KMS-11 (cell line): ENCODE measurements around the gene PCDHB13.

ENCODE experiments used
- H2AFZ ChIP-seq: fragments of 200-600 bp; sonication (generic); 2 replicates; pipeline ENCODE4 v1.6.1; 2016; ENCODE audit warnings: antibody characterized with exemption, mixed run types, low read depth
- H3K27ac ChIP-seq: fragments of 200-600 bp; sonication (generic); 2 replicates; pipeline ENCODE4 v1.6.1; 2016; ENCODE audit warnings: mild to moderate bottlenecking, mixed run types
- H3K27me3 ChIP-seq: fragments of 200-600 bp; sonication (generic); 2 replicates; pipeline ENCODE4 v1.6.1; 2017; ENCODE audit warnings: mild to moderate bottlenecking, low read depth, mixed run types, moderate library complexity; ENCODE audit not compliant: insufficient read depth
- H3K36me3 ChIP-seq: fragments of 200-600 bp; sonication (generic); 2 replicates; pipeline ENCODE4 v1.6.1; 2017; ENCODE audit warnings: mild to moderate bottlenecking, mixed run types; ENCODE audit not compliant: insufficient read depth
- H3K4me1 ChIP-seq: fragments of 200-600 bp; sonication (generic); 2 replicates; pipeline ENCODE4 v1.6.1; 2016; ENCODE audit warnings: mild to moderate bottlenecking, low read depth, mixed run types; ENCODE audit not compliant: poor library complexity, severe bottlenecking
- H3K4me2 ChIP-seq: fragments of 200-600 bp; sonication (generic); 2 replicates; pipeline ENCODE4 v1.7.0; 2016; ENCODE audit warnings: mild to moderate bottlenecking, mixed run types
- H3K4me3 ChIP-seq: fragments of 200-600 bp; sonication (generic); IDR thresholded peaks from 2 replicates; pipeline ENCODE4 v1.6.1; 2017; ENCODE audit warnings: low read depth, low read length, mixed read lengths; ENCODE audit not compliant: insufficient read depth
- H3K79me2 ChIP-seq: fragments of 200-600 bp; sonication (generic); 2 replicates; pipeline ENCODE4 v1.6.1; 2016; ENCODE audit warnings: low read depth, mixed run types; ENCODE audit not compliant: insufficient read depth
- H3K9ac ChIP-seq: fragments of 200-600 bp; sonication (generic); 2 replicates; pipeline ENCODE4 v1.6.1; 2016; ENCODE audit warnings: mild to moderate bottlenecking, mixed run types
- H4K20me1 ChIP-seq: fragments of 200-600 bp; sonication (generic); 2 replicates; pipeline ENCODE4 v1.6.1; 2016; ENCODE audit warnings: mild to moderate bottlenecking, mixed run types; ENCODE audit not compliant: insufficient read depth
- TF ChIP-seq, protein P1 (sequence below): fragments of 200-600 bp; sonication (generic); conservative IDR thresholded peaks from 2 replicates; pipeline ENCODE4 v1.6.1; 2017; ENCODE audit warnings: low read depth, mild to moderate bottlenecking, antibody characterized with exemption, low read length, moderate library complexity, mixed read lengths

Gene PCDHB13

DNA sequence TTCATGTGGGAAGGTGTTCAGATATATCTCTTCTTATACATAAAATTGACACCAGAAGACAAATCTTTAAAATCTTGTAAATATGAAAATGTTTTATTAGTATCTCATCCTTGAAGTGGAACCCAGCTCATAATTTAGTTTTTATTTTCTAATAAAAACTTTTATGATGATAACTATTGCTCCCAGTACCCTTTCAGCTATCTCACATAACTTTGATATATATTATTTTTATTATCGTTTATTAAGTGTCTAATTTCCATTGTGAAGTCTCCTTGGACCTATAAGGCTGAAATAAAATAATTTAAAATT lies 47.5 kb downstream of the PCDHB13 start:
- H3K27ac ChIP-seq, result no peak overlapping the region
- TF ChIP-seq, protein P1, sequence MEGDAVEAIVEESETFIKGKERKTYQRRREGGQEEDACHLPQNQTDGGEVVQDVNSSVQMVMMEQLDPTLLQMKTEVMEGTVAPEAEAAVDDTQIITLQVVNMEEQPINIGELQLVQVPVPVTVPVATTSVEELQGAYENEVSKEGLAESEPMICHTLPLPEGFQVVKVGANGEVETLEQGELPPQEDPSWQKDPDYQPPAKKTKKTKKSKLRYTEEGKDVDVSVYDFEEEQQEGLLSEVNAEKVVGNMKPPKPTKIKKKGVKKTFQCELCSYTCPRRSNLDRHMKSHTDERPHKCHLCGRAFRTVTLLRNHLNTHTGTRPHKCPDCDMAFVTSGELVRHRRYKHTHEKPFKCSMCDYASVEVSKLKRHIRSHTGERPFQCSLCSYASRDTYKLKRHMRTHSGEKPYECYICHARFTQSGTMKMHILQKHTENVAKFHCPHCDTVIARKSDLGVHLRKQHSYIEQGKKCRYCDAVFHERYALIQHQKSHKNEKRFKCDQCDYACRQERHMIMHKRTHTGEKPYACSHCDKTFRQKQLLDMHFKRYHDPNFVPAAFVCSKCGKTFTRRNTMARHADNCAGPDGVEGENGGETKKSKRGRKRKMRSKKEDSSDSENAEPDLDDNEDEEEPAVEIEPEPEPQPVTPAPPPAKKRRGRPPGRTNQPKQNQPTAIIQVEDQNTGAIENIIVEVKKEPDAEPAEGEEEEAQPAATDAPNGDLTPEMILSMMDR, result no peak

More for the DNA sequence above, 47.5 kb downstream of the PCDHB13 start:
- Histone ChIP-seq H3K4me2 (no peak overlapping the region), H3K36me3 (no peaks in the 10 kb centered on the region), H3K9ac (no peak overlapping the region), H2AFZ (no peak overlapping the region), H4K20me1 (no peaks in the 10 kb centered on the region), H3K4me1 (no peaks in the 10 kb centered on the region), H3K4me3 (no peak overlapping the region), H3K27me3 (no peaks in the 10 kb centered on the region), H3K79me2 (no peaks in the 10 kb centered on the region)
